Heart right ventricle (tissue), 16 donors: Measurements from ENCODE around the gene BCAN. TPM values are rescaled to one million over a fixed set of nuclear protein-coding genes. Genes with fewer than 3 reads are reported as not detected.

Experiments used
- ATAC-seq, 8 donors: fragments of 200-7000 bp; cut with Tn5 transposase; one replicate each; pipeline ENCODE4 v1.9.1; 2020; ENCODE audit warnings: mild to moderate bottlenecking in 8 of 8, moderate library complexity in 8 of 8, moderate number of reproducible peaks in 1 of 8
- DNase-seq, 2 donors: peaks; one replicate each; pipeline ENCODE4 v3.0.0-alpha.2; 2020
- H3K27ac ChIP-seq, 10 donors: fragments of 200-600 bp; sonication (generic) in 2 of 10; one replicate each; pipeline versions ENCODE4 v1.5.0 to v1.8.0; 2020 to 2022; ENCODE audit warnings: mild to moderate bottlenecking in 3 of 10
- H3K27me3 ChIP-seq, 7 donors: fragments of 200-600 bp; one replicate each; pipeline ENCODE4 v1.8.0; 2021 to 2022; ENCODE audit warnings: mild to moderate bottlenecking in 2 of 7
- H3K36me3 ChIP-seq, 9 donors: fragments of 200-600 bp; sonication (generic) in 1 of 9; one replicate each; pipeline versions ENCODE4 v1.5.0 to v1.8.0; 2020 to 2022; ENCODE audit warnings: mild to moderate bottlenecking in 2 of 9
- H3K4me1 ChIP-seq, 9 donors: fragments of 200-600 bp; sonication (generic) in 1 of 9; one replicate each; pipeline versions ENCODE4 v1.5.0 to v1.8.0; 2020 to 2022; ENCODE audit warnings: mild to moderate bottlenecking in 4 of 9
- H3K4me3 ChIP-seq, 10 donors: fragments of 200-600 bp; sonication (generic) in 2 of 10; one replicate each; pipeline versions ENCODE4 v1.5.0 to v1.8.0; 2020 to 2022; ENCODE audit warnings: mild to moderate bottlenecking in 7 of 10, moderate library complexity in 2 of 10
- H3K9me3 ChIP-seq, 11 donors: fragments of 200-600 bp in 10 of 11; sonication (generic) in 2 of 11; one replicate each; pipeline versions ENCODE4 v1.5.0 to v1.8.0; 2013 to 2022; ENCODE audit warnings: mild to moderate bottlenecking in 2 of 11, control low read depth in 1 of 11, moderate library complexity in 1 of 11
- CTCF ChIP-seq, 9 donors: fragments of 200-600 bp; sonication (generic) in 2 of 9; IDR thresholded peaks; one replicate each; pipeline versions ENCODE4 v1.5.0 to v1.8.0; 2021 to 2022; ENCODE audit warnings: antibody characterized with exemption in 9 of 9, mild to moderate bottlenecking in 5 of 9, moderate library complexity in 1 of 9
- WGBS, 2 donors: extraction: QIAGEN DNeasy Blood & Tissue Kit; methylation state at CpG; one replicate each; pipeline ENCODE4 v1.1.7; 2013; ENCODE audit warnings: inconsistent platforms in 1 of 2; 5-methylcytosine and 5-hydroxymethylcytosine counted together
- intact Hi-C, 10 donors: fragments of 100-400 bp; cut with DNase I; formaldehyde crosslinking; loops; one replicate each; pipeline versions ENCODE4 v1.11.1 to v1.14.2; 2022
- polyA plus RNA-seq, 2 donors: library from polyadenylated mRNA; stranded (reverse); fragments of 200-250 nt; gene quantifications; one replicate each; pipeline ENCODE4 v1.2.3, GENCODE V29; 2013
- total RNA-seq, 10 donors: library from RNA; stranded (reverse); fragmentation: NEBNext Ultra II Directional in 3 of 10; extraction: Animal tissue kit (Norgen Biotek cat#: 25700) in 3 of 10; gene quantifications; one replicate each; pipeline versions ENCODE4 v1.2.1 to v1.2.4, GENCODE V29; 2021 to 2023
- donor health status: Arrhythmogenic right ventricular cardiomyopathy.
- donor health status: ischemic (EF 13 %, LVEDD 7.1; RV severe dilation, severe dysfunction).
- donor health status: healthy with polysubstance abuse.
- donor health status: DM: no; HTN: yes; CAD: no.
- donor health status: DM: no; HTN: no; CAD: no.
- donor health status: ischemic (EF 25% LVEDD 6.9; RV normal size, moderate dysfunction).
- donor health status: ischemic (EF 25% LVEDD 5.7; RV mildly dilated, moderate dysfunction).
- donor health status: healthy.
- donor health status: DM: yes; HTN: yes; CAD: no.
- donor health status: Ischemic cardiomyopathy.
- donor health status: ischemic (EF 35%, LVEDD 5.7; RV mildly dilated, moderate dysfunction).
- donor health status: nonischemic (EF 11% LVEDD 7.7; RV severe dilation, severe dysfunction).
- donor health status: DM: yes; HTN: yes; CAD: no.
- donor health status: PGD.
- donor health status: ischemic (EF 29% LVEDD 5.4; RV normal size, mild dysfunction).
- donor health status: nonischemic (EF 23%, LVEDD 6.1; RV moderate dilation, normal function).

The BCAN gene
- total and polyA plus RNA-seq, 12 donors: 0.14 to 0.52 (median 0.24) TPM; not detected in 4

- no peak overlapping the region for H3K4me3 ChIP-seq
These were observed 65.7 kb downstream of the BCAN start for GRCh38 chr1:156707417-156708217.

GRCh38 chr1:156708218-156708661 lies 66.3 kb downstream of the BCAN start:
- DNase-seq (no peak), ATAC-seq (no peak)
- peaks cover 5 to 42% (median 23%) of the 10 kb centered on the region in 7 donors for H3K27me3 ChIP-seq
- no peak for TF ChIP-seq CTCF (IDR thresholded peaks at IDR 0.05)
- peaks cover 17 to 65% (median 40%) of the 10 kb centered on the region in 9 donors for H3K4me1 ChIP-seq
- WGBS, 2 donors: 70 to 73% methylated on average over 4 of the region's 4 CpGs
- no peak overlapping the region for H3K4me3 ChIP-seq
- H3K36me3 ChIP-seq: peaks cover 0 to 7% (median 0%) of the 10 kb centered on the region in 9 donors
- intact Hi-C loops: no loop called here
- no peaks in the 10 kb centered on the region for H3K9me3 ChIP-seq
- peak overlapping the region in 4 of 10 donors; percentile 28 to 82 (median 78) for H3K27ac ChIP-seq

More at GRCh38 chr1:156707417-156708217, 65.7 kb downstream of the BCAN start:
- peak overlapping the region in 9 of 10 donors; percentile 13 to 82 (median 70) for H3K27ac ChIP-seq
- no peaks in the 10 kb centered on the region for H3K9me3 ChIP-seq
- no peak for TF ChIP-seq CTCF (IDR thresholded peaks at IDR 0.05)
- intact Hi-C loops: no loop called here
- H3K36me3 ChIP-seq: peaks cover 0 to 1% (median 0%) of the 10 kb centered on the region in 9 donors
- ATAC-seq (no peak), DNase-seq (no peak)
- peaks cover 17 to 65% (median 40%) of the 10 kb centered on the region in 9 donors for H3K4me1 ChIP-seq
- H3K27me3 ChIP-seq: peaks cover 5 to 48% (median 27%) of the 10 kb centered on the region in 7 donors
- 59 to 64% methylated on average over 8 of the region's 8 CpGs for WGBS, 2 donors

- no peak for TF ChIP-seq CTCF (IDR thresholded peaks at IDR 0.05)
- Histone ChIP-seq H3K36me3 (peaks cover 0 to 7% (median 0%) of the 10 kb centered on the region in 9 donors), H3K4me1 (peaks cover 17 to 64% (median 40%) of the 10 kb centered on the region in 9 donors), H3K4me3 (no peak overlapping the region), H3K27ac (peak overlapping the region in 2 of 10 donors; percentile 32 to 80), H3K27me3 (peaks cover 0 to 34% (median 15%) of the 10 kb centered on the region in 7 donors), H3K9me3 (no peaks in the 10 kb centered on the region)
- DNase-seq (no peak), ATAC-seq (no peak)
- WGBS, 2 donors: 84 to 90% methylated on average over 4 of the region's 4 CpGs
- intact Hi-C loops: no loop called here
These were observed 67.1 kb downstream of the BCAN start for GRCh38 chr1:156709031-156709430.

Other genes starting within 250 kb of the BCAN start
- gene MEF2D, start 141.3 kb upstream of the BCAN start, total RNA-seq: 100 to 1,000 TPM in 4 of 10 donors, 10 to 100 TPM in 6; 81.1 to 127 (median 96.5) TPM
- 10 to 100 TPM; 31.6 to 37.7 TPM for gene MEF2D, start 141.3 kb upstream of the BCAN start, polyA plus RNA-seq
- 1 to 10 TPM in 3 of 10 donors, under 1 TPM in 7; 0.07 to 3.8 (median 0.39) TPM for gene IQGAP3, start 69.6 kb upstream of the BCAN start, total RNA-seq
- gene IQGAP3, start 69.6 kb upstream of the BCAN start, polyA plus RNA-seq: under 1 TPM; 0.09 to 0.22 TPM
- under 1 TPM in 1 of 10 donors, not detected in 9; 0.21 TPM for gene TTC24, start 62.4 kb upstream of the BCAN start, total RNA-seq
- under 1 TPM in 1 of 2 donors, not detected in 1; 0.03 TPM for gene TTC24, start 62.4 kb upstream of the BCAN start, polyA plus RNA-seq
- 100 to 1,000 TPM in 9 of 10 donors, 10 to 100 TPM in 1; 93.1 to 134 (median 112) TPM for gene NAXE, start 50.3 kb upstream of the BCAN start, total RNA-seq
- gene NAXE, start 50.3 kb upstream of the BCAN start, polyA plus RNA-seq: 100 to 1,000 TPM in 1 of 2 donors, 10 to 100 TPM in 1; 59.8 to 103 TPM
- gene GPATCH4, start 40.6 kb upstream of the BCAN start, total RNA-seq: 10 to 100 TPM in 9 of 10 donors, 1 to 10 TPM in 1; 9.3 to 25.4 (median 13.3) TPM
- gene GPATCH4, start 40.6 kb upstream of the BCAN start, polyA plus RNA-seq: 10 to 100 TPM; 24.1 to 34.5 TPM
- gene HAPLN2, start 22.7 kb upstream of the BCAN start, total RNA-seq: 1 to 10 TPM in 3 of 10 donors, under 1 TPM in 6, not detected in 1; 0.24 to 1.7 (median 0.77) TPM
- gene HAPLN2, start 22.7 kb upstream of the BCAN start, polyA plus RNA-seq: 1 to 10 TPM; 3.0 to 6.3 TPM
- gene NES, start 35.3 kb downstream of the BCAN start, total RNA-seq: 100 to 1,000 TPM in 9 of 10 donors, 10 to 100 TPM in 1; 84.6 to 389 (median 196) TPM
- 100 to 1,000 TPM in 1 of 2 donors, 10 to 100 TPM in 1; 46.8 to 116 TPM for gene NES, start 35.3 kb downstream of the BCAN start, polyA plus RNA-seq
- 1 to 10 TPM in 4 of 10 donors, under 1 TPM in 5, not detected in 1; 0.25 to 2.7 (median 0.64) TPM for gene CRABP2, start 63.5 kb downstream of the BCAN start, total RNA-seq
- 1 to 10 TPM; 1.5 to 1.8 TPM for gene CRABP2, start 63.5 kb downstream of the BCAN start, polyA plus RNA-seq
- gene METTL25B, start 86.4 kb downstream of the BCAN start, total RNA-seq: 10 to 100 TPM; 12.8 to 18.8 (median 15.2) TPM
- gene METTL25B, start 86.4 kb downstream of the BCAN start, polyA plus RNA-seq: 10 to 100 TPM; 17.0 to 45.2 TPM
- gene ISG20L2, start 86.6 kb downstream of the BCAN start, total RNA-seq: 10 to 100 TPM; 10.5 to 17.5 (median 15.2) TPM
- gene ISG20L2, start 86.6 kb downstream of the BCAN start, polyA plus RNA-seq: 10 to 100 TPM in 1 of 2 donors, 1 to 10 TPM in 1; 5.7 to 11.3 TPM
- 100 to 1,000 TPM in 2 of 10 donors, 10 to 100 TPM in 8; 70.3 to 105 (median 86.7) TPM for gene MRPL24, start 99.0 kb downstream of the BCAN start, total RNA-seq
- gene MRPL24, start 99.0 kb downstream of the BCAN start, polyA plus RNA-seq: 100 to 1,000 TPM; 157 to 250 TPM
- gene HDGF, start 109.6 kb downstream of the BCAN start, total RNA-seq: 100 to 1,000 TPM; 135 to 202 (median 148) TPM
- gene HDGF, start 109.6 kb downstream of the BCAN start, polyA plus RNA-seq: 100 to 1,000 TPM in 1 of 2 donors, 10 to 100 TPM in 1; 69.8 to 126 TPM
- gene PRCC, start 125.4 kb downstream of the BCAN start, total RNA-seq: 10 to 100 TPM; 32.1 to 56.9 (median 44.2) TPM
- gene PRCC, start 125.4 kb downstream of the BCAN start, polyA plus RNA-seq: 10 to 100 TPM; 40.6 to 53.4 TPM
- gene SH2D2A, start 174.7 kb downstream of the BCAN start, total RNA-seq: 1 to 10 TPM in 3 of 10 donors, under 1 TPM in 6, not detected in 1; 0.50 to 4.4 (median 0.80) TPM
- gene SH2D2A, start 174.7 kb downstream of the BCAN start, polyA plus RNA-seq: 1 to 10 TPM in 1 of 2 donors, under 1 TPM in 1; 0.96 to 1.0 TPM
- under 1 TPM; 0.04 to 0.20 (median 0.07) TPM for gene INSRR, start 217.0 kb downstream of the BCAN start, total RNA-seq
- under 1 TPM; 0.01 to 0.80 TPM for gene INSRR, start 217.0 kb downstream of the BCAN start, polyA plus RNA-seq
- 1 to 10 TPM in 4 of 10 donors, under 1 TPM in 6; 0.15 to 3.7 (median 0.69) TPM for gene NTRK1, start 218.7 kb downstream of the BCAN start, total RNA-seq
- gene NTRK1, start 218.7 kb downstream of the BCAN start, polyA plus RNA-seq: 1 to 10 TPM in 1 of 2 donors, under 1 TPM in 1; 0.28 to 1.5 TPM